NCI-H187 (cell line): Measurements from ENCODE around the gene MARVELD2.
"Not testable (repeated sequence)": the region's sequence is repeated elsewhere in the genome, so short reads cannot be mapped to it uniquely, and the experiment has no call there.

Source experiments
- DNase-seq, 2 experiments: peaks; one replicate each; lab custom pipeline; 2025; lab: John Stamatoyannopoulos, UW

Gene MARVELD2

GRCh38 chr5:69414885-69415583 lies at the start of gene MARVELD2:
TSS of gene MARVELD2 (plus strand) at chr5:69415116. CDS start at chr5:69419386, 4,270 bp downstream.
- DNase-seq, result peak; percentile 90 to 98

GRCh38 chr5:69367697-69368279 lies 47.1 kb upstream of the MARVELD2 start:
- no peak for DNase-seq

- peak in 1 of 2 experiments; percentile 79 for DNase-seq
These were observed 46.2 kb upstream of the MARVELD2 start for GRCh38 chr5:69368458-69369339.

GRCh38 chr5:69369340-69370121 lies 45.4 kb upstream of the MARVELD2 start, which contains the start of the genes AK6, RAD17 and TAF9:
TSS of gene AK6 (minus strand) at chr5:69369520. CDS start at chr5:69369490, 30 bp downstream.
TSS of gene RAD17 (plus strand) at chr5:69369818. CDS start at chr5:69372209, 2,391 bp downstream.
TSS of gene TAF9 (minus strand) at chr5:69369520. CDS start at chr5:69365737, 3,783 bp downstream.
- peak; percentile 88 to 99 for DNase-seq

GRCh38 chr5:69370335-69370734 lies 44.6 kb upstream of the MARVELD2 start:
- not testable (repeated sequence) for DNase-seq

GRCh38 chr5:69372394-69372793 lies 42.5 kb upstream of the MARVELD2 start:
- DNase-seq, result no peak

GRCh38 chr5:69374911-69375446 lies 39.9 kb upstream of the MARVELD2 start:
- DNase-seq, result no peak

GRCh38 chr5:69378376-69378775 lies 36.5 kb upstream of the MARVELD2 start:
- no peak for DNase-seq

- no peak for DNase-seq
These were observed 10.1 kb upstream of the MARVELD2 start for GRCh38 chr5:69404659-69405330.

GRCh38 chr5:69415584-69415958 lies 655 bp downstream of the MARVELD2 start:
- no peak for DNase-seq

- DNase-seq, result no peak
These were observed 1.3 kb downstream of the MARVELD2 start for GRCh38 chr5:69416180-69416579.

- DNase-seq, result no peak
These were observed 1.8 kb downstream of the MARVELD2 start for GRCh38 chr5:69416699-69417098.

GRCh38 chr5:69418554-69418953 lies 3.6 kb downstream of the MARVELD2 start:
- no peak for DNase-seq

- DNase-seq, result no peak
These were observed 16.7 kb downstream of the MARVELD2 start for GRCh38 chr5:69431424-69432303.

GRCh38 chr5:69432412-69433206 lies 17.7 kb downstream of the MARVELD2 start:
- DNase-seq, result no peak

- not testable (repeated sequence) for DNase-seq
These were observed 20.5 kb downstream of the MARVELD2 start for GRCh38 chr5:69435276-69435884.

- DNase-seq, result no peak
These were observed 29.3 kb downstream of the MARVELD2 start for GRCh38 chr5:69444127-69444754.

- DNase-seq, result no peak
These were observed 34.6 kb downstream of the MARVELD2 start for GRCh38 chr5:69449511-69449910.
